HepG2 (cell line): ENCODE results near the gene ARHGEF4. TPM values are rescaled to one million over a fixed set of nuclear protein-coding genes. Genes with fewer than 3 reads are reported as not detected.

Experiments
- ATAC-seq: fragments of 200-7000 bp; cut with Tn5 transposase; 3 replicates; pipeline ENCODE4 v1.9.1; 2020; ENCODE audit warnings: mild to moderate bottlenecking, moderate library complexity
- BruUV-seq: library from RNA; stranded (reverse); fragments of 400-500 nt; replicated peaks from 2 replicates; lab custom pipeline; 2021; lab: Mats Ljungman, UMichigan
- CTCF ChIA-PET: fragments of 300-600 bp; formaldehyde crosslinking; extraction: SDS; loops from one replicate; lab custom pipeline; 2021; ENCODE audit warnings: low total read pairs, inconsistent platforms, low intra/inter-chr PET ratio; lab: Yijun Ruan, JAX
- POLR2A ChIA-PET: fragments of 350-600 bp; sonication (Branson Sonifier 250); formaldehyde crosslinking; loops from one replicate; lab custom pipeline; 2020; ENCODE audit warnings: antibody characterized with exemption, inconsistent platforms; lab: Yijun Ruan, JAX
- DNase-seq: peaks from one replicate; pipeline ENCODE4 v3.0.0-alpha.2; 2015; ENCODE audit warnings: low spot score
- FAIRE-seq: peaks from 3 replicates; lab custom pipeline; 2011; peaks lifted over from hg19 to GRCh38; lab: Jason Lieb, UNC
- H2AFZ ChIP-seq: one replicate; pipeline ENCODE4 v1.6.1; 2011; ENCODE audit warnings: low read length, inconsistent platforms
- H3K27ac ChIP-seq: fragments of 300-600 bp; 3 replicates; pipeline ENCODE4 v1.8.0; 2011; ENCODE audit warnings: mixed run types, mild to moderate bottlenecking, mixed read lengths, low read length, inconsistent platforms; ENCODE audit not compliant: insufficient read depth; ENCODE audit errors: extremely low read length
- H3K27me3 ChIP-seq, 2 experiments: fragments of 200-600 bp in 1 of 2; 2 replicates in 1 of 2; 3 replicates in 1 of 2; pipeline versions ENCODE4 v1.6.0 to v1.8.0; 2011; ENCODE audit warnings: low read length in 2 of 2, mild to moderate bottlenecking in 2 of 2, moderate library complexity in 2 of 2, inconsistent platforms in 1 of 2; ENCODE audit not compliant: insufficient read depth in 2 of 2, control insufficient read depth in 1 of 2
- H3K36me3 ChIP-seq, 2 experiments: fragments of 200-600 bp in 1 of 2; replicated peaks in 1 of 2; 2 replicates in 1 of 2; 3 replicates in 1 of 2; pipeline versions ENCODE4 v1.5.1 to v1.8.0; 2011; ENCODE audit warnings: low read length in 2 of 2, inconsistent platforms in 1 of 2; ENCODE audit not compliant: insufficient read depth in 2 of 2, control insufficient read depth in 1 of 2
- H3K4me1 ChIP-seq: 2 replicates; pipeline ENCODE4 v1.5.1; 2012; ENCODE audit warnings: low read length, inconsistent platforms; ENCODE audit not compliant: insufficient read depth
- H3K4me2 ChIP-seq: 2 replicates; pipeline ENCODE4 v1.6.0; 2011; ENCODE audit warnings: low read depth, low read length, inconsistent platforms
- H3K4me3 ChIP-seq, 3 experiments: fragments of 200-600 bp in 1 of 3; sonication (generic), shearing (Covaris generic) in 1 of 3; replicated peaks in 1 of 3; 2 replicates each; pipeline ENCODE4 v1.5.1; 2011 to 2016; ENCODE audit warnings: low read length in 3 of 3, inconsistent platforms in 2 of 3, low read depth in 2 of 3, mild to moderate bottlenecking in 2 of 3, control low read depth in 1 of 3, mixed read lengths in 1 of 3; ENCODE audit not compliant: insufficient read depth in 1 of 3
- H3K79me2 ChIP-seq: one replicate; pipeline ENCODE4 v1.6.1; 2011; ENCODE audit warnings: low read length, inconsistent platforms; ENCODE audit not compliant: insufficient read depth
- H3K9ac ChIP-seq: 2 replicates; pipeline ENCODE4 v1.6.0; 2011; ENCODE audit warnings: mild to moderate bottlenecking, low read depth, low read length, inconsistent platforms; ENCODE audit not compliant: insufficient read depth
- H3K9me3 ChIP-seq: 2 replicates; pipeline ENCODE4 v1.5.1; 2012; ENCODE audit warnings: mild to moderate bottlenecking, low read length
- H4K20me1 ChIP-seq: 2 replicates; pipeline ENCODE4 v1.6.0; 2011; ENCODE audit warnings: inconsistent platforms, mild to moderate bottlenecking, low read length, moderate library complexity; ENCODE audit not compliant: insufficient read depth
- HOXA3 ChIP-seq: sonication (generic); formaldehyde crosslinking; IDR thresholded peaks from 2 replicates; pipeline ENCODE4 v1.5.0; 2020; ENCODE audit warnings: missing genetic modification reagents
- JUND ChIP-seq: sonication (generic); formaldehyde crosslinking; IDR thresholded peaks from 2 replicates; pipeline ENCODE4 v1.8.0; 2022; ENCODE audit warnings: mild to moderate bottlenecking, missing genetic modification reagents
- MTA3 ChIP-seq: sonication (generic); formaldehyde crosslinking; IDR thresholded peaks from 2 replicates; pipeline ENCODE4 v1.4.0; 2020; ENCODE audit warnings: missing genetic modification reagents
- RARG ChIP-seq: sonication (generic); formaldehyde crosslinking; IDR thresholded peaks from 2 replicates; pipeline ENCODE4 v1.4.0; 2020; ENCODE audit warnings: low read depth, mild to moderate bottlenecking, missing genetic modification reagents
- RBAK ChIP-seq: sonication (generic); formaldehyde crosslinking; IDR thresholded peaks from 2 replicates; pipeline ENCODE4 v1.5.1; 2020; ENCODE audit warnings: mild to moderate bottlenecking, missing genetic modification reagents
- SAFB2 ChIP-seq: sonication (generic); formaldehyde crosslinking; IDR thresholded peaks from 2 replicates; pipeline ENCODE4 v1.5.1; 2020; ENCODE audit warnings: missing genetic modification reagents, low read depth, mild to moderate bottlenecking, borderline replicate concordance
- ZFY ChIP-seq: sonication (generic); formaldehyde crosslinking; IDR thresholded peaks from 2 replicates; pipeline ENCODE4 v1.4.0; 2020; ENCODE audit warnings: missing genetic modification reagents
- ZNF263 ChIP-seq: sonication (generic); formaldehyde crosslinking; IDR thresholded peaks from 2 replicates; pipeline ENCODE4 v1.4.0; 2020; ENCODE audit warnings: missing genetic modification reagents
- ZNF33A ChIP-seq: sonication (generic); formaldehyde crosslinking; IDR thresholded peaks from 2 replicates; pipeline ENCODE4 v1.5.1; 2020; ENCODE audit warnings: missing genetic modification reagents, mild to moderate bottlenecking, moderate library complexity, borderline replicate concordance
- ZNF34 ChIP-seq: sonication (generic); formaldehyde crosslinking; IDR thresholded peaks from 2 replicates; pipeline ENCODE4 v1.4.0; 2020; ENCODE audit warnings: mild to moderate bottlenecking, missing genetic modification reagents, borderline replicate concordance
- ZNF660 ChIP-seq: sonication (generic); formaldehyde crosslinking; IDR thresholded peaks from 2 replicates; pipeline ENCODE4 v1.5.1; 2020; ENCODE audit warnings: mild to moderate bottlenecking, low read depth, missing genetic modification reagents, borderline replicate concordance
- ZNF670 ChIP-seq: sonication (generic); formaldehyde crosslinking; IDR thresholded peaks from 2 replicates; pipeline ENCODE4 v1.8.0; 2022; ENCODE audit warnings: mild to moderate bottlenecking, missing genetic modification reagents, borderline replicate concordance
- WGBS: methylation state at CpG from one replicate; pipeline ENCODE4 v1.1.6; 2017; ENCODE audit warnings: low lambda C conversion rate; 5-methylcytosine and 5-hydroxymethylcytosine counted together
- in situ Hi-C: cut with HindIII; loops from 2 replicates; pipeline ENCODE4 v1.10.0; 2017; ENCODE audit warnings: low pct_unique_long_range_greater_than_20kb; ENCODE audit not compliant: extremely low pct_ligation_motif_present
- intact Hi-C: fragments of 100-400 bp; cut with micrococcal nuclease; formaldehyde crosslinking; loops from one replicate; pipeline ENCODE4 v1.10.0; 2022; ENCODE audit not compliant: unreplicated experiment
- polyA plus RNA-seq, 8 experiments: library from polyadenylated mRNA; depleted of rRNA in 3 of 8; stranded (reverse) in 7 of 8; unstranded in 1 of 8; fragments of >200 nt; fragmentation: Illumina TruSeq in 4 of 8; extraction: Trizol in 4 of 8; gene quantifications; 2 replicates each; pipeline versions ENCODE4 v1.2.1 to v1.2.3, GENCODE V29; 2011 to 2016; ENCODE audit warnings: low read depth in 4 of 8, missing spikeins in 1 of 8, mixed read lengths in 1 of 8; ENCODE audit not compliant: insufficient read depth in 1 of 8
- total RNA-seq, 5 experiments: library from RNA; depleted of rRNA; stranded (reverse); fragments of >200 nt; fragmentation: Illumina TruSeq; extraction: Trizol; gene quantifications; 2 replicates each; pipeline ENCODE4 v1.2.3, GENCODE V29; 2016; ENCODE audit warnings: low read depth in 1 of 5
- TF ChIP-seq, protein P1 (sequence below): sonication (generic); formaldehyde crosslinking; IDR thresholded peaks from 2 replicates; pipeline ENCODE4 v1.9.0; 2021; ENCODE audit warnings: missing genetic modification reagents, mild to moderate bottlenecking, borderline replicate concordance
- TF ChIP-seq, protein P2 (sequence below): sonication (generic); formaldehyde crosslinking; IDR thresholded peaks from 2 replicates; pipeline ENCODE4 v1.4.0; 2020; ENCODE audit warnings: missing genetic modification reagents, borderline replicate concordance
- TF ChIP-seq, protein P3 (sequence below), 2 experiments: fragments of 450-650 bp in 1 of 2; sonication (generic) in 1 of 2; formaldehyde crosslinking; IDR thresholded peaks; 2 replicates each; pipeline versions ENCODE4 v1.5.0 to v1.8.0; 2020 to 2022; ENCODE audit warnings: mild to moderate bottlenecking in 1 of 2, missing genetic modification reagents in 1 of 2
- TF ChIP-seq, protein P4 (sequence below): sonication (generic); formaldehyde crosslinking; conservative IDR thresholded peaks from 2 replicates; pipeline ENCODE4 v1.8.1; 2023; ENCODE audit warnings: missing genetic modification reagents

ARHGEF4 gene
- total and polyA plus RNA-seq, 2 of the 13 experiments (the other 11 are each of a cell fraction or from before 2014, with no cell fraction given): 0.11 to 0.13 TPM

DNA sequence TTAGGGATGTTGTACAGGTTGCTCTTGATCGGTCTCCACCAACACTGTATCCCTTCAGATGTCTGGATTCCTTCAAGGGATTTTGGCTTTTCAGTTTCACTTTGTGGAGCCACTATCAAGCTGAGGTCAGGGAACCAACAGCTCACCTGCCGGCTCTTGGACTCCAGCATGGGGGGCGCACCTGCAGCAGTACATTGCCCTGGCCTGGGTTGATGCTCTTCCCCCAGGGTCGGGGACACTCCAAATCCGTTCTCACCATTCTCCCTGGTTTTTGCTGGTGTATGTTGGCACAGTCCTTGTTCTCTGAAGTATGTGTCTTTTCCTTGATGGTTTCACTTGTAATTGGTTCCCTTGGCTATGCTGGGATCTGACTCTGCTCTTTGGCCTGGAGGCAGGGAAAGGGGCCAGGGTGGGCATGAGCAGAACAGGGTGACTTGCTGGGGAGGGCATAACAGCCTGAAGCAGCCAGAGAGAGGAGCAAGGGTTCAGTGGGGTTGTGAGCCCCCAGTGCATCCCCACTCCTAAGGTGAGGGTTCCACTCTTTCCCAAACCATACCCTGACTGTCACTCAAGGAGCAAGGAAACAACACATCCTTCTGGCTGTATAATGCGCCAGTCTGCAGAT is 5.1 kb downstream of the ARHGEF4 start:
- no peak overlapping the region for H3K4me2 ChIP-seq
- FAIRE-seq (no peak), DNase-seq (no peak), ATAC-seq (no peak)
- POLR2A ChIA-PET: no interaction called here
- no peak overlapping the region for H3K4me3 ChIP-seq
- WGBS: 21% methylated on average over 6 of the region's 6 CpGs
- intact Hi-C loops (no loop called here), in situ Hi-C loops (no loop called here)
- H3K9ac ChIP-seq: no peak overlapping the region
- no TSS peak for BruUV-seq
- H3K4me1 ChIP-seq: no peaks in the 10 kb centered on the region
- H3K79me2 ChIP-seq: no peaks in the 10 kb centered on the region
- no peak overlapping the region for H3K27ac ChIP-seq
- H2AFZ ChIP-seq: no peak overlapping the region
- H4K20me1 ChIP-seq: no peaks in the 10 kb centered on the region
- H3K9me3 ChIP-seq: no peaks in the 10 kb centered on the region
- peaks cover 9 to 68% of the 10 kb centered on the region in 2 experiments for H3K27me3 ChIP-seq
- H3K36me3 ChIP-seq: no peaks in the 10 kb centered on the region
- CTCF ChIA-PET: no interaction called here
- TF ChIP-seq, protein P1, sequence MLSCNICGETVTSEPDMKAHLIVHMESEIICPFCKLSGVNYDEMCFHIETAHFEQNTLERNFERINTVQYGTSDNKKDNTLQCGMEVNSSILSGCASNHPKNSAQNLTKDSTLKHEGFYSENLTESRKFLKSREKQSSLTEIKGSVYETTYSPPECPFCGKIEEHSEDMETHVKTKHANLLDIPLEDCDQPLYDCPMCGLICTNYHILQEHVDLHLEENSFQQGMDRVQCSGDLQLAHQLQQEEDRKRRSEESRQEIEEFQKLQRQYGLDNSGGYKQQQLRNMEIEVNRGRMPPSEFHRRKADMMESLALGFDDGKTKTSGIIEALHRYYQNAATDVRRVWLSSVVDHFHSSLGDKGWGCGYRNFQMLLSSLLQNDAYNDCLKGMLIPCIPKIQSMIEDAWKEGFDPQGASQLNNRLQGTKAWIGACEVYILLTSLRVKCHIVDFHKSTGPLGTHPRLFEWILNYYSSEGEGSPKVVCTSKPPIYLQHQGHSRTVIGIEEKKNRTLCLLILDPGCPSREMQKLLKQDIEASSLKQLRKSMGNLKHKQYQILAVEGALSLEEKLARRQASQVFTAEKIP (CRISPR knock-in tag): no peak
- TF ChIP-seq RBAK (CRISPR knock-in tag) (no peak), ZNF660 (CRISPR knock-in tag) (no peak), ZFY (CRISPR knock-in tag) (no peak), ZNF263 (CRISPR knock-in tag) (no peak), JUND (CRISPR knock-in tag) (no peak), ZNF670 (CRISPR knock-in tag) (no peak), SAFB2 (CRISPR knock-in tag) (no peak), ZNF34 (no peak), ZNF33A (CRISPR knock-in tag) (no peak), MTA3 (CRISPR knock-in tag) (no peak), HOXA3 (CRISPR knock-in tag) (no peak), RARG (CRISPR knock-in tag) (no peak)
- TF ChIP-seq, protein P2, sequence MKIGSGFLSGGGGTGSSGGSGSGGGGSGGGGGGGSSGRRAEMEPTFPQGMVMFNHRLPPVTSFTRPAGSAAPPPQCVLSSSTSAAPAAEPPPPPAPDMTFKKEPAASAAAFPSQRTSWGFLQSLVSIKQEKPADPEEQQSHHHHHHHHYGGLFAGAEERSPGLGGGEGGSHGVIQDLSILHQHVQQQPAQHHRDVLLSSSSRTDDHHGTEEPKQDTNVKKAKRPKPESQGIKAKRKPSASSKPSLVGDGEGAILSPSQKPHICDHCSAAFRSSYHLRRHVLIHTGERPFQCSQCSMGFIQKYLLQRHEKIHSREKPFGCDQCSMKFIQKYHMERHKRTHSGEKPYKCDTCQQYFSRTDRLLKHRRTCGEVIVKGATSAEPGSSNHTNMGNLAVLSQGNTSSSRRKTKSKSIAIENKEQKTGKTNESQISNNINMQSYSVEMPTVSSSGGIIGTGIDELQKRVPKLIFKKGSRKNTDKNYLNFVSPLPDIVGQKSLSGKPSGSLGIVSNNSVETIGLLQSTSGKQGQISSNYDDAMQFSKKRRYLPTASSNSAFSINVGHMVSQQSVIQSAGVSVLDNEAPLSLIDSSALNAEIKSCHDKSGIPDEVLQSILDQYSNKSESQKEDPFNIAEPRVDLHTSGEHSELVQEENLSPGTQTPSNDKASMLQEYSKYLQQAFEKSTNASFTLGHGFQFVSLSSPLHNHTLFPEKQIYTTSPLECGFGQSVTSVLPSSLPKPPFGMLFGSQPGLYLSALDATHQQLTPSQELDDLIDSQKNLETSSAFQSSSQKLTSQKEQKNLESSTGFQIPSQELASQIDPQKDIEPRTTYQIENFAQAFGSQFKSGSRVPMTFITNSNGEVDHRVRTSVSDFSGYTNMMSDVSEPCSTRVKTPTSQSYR (CRISPR knock-in tag): no peak
- TF ChIP-seq, protein P3, sequence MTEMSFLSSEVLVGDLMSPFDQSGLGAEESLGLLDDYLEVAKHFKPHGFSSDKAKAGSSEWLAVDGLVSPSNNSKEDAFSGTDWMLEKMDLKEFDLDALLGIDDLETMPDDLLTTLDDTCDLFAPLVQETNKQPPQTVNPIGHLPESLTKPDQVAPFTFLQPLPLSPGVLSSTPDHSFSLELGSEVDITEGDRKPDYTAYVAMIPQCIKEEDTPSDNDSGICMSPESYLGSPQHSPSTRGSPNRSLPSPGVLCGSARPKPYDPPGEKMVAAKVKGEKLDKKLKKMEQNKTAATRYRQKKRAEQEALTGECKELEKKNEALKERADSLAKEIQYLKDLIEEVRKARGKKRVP (CRISPR knock-in tag; IDR thresholded peaks at IDR 0.05): no peak
- TF ChIP-seq, protein P4, sequence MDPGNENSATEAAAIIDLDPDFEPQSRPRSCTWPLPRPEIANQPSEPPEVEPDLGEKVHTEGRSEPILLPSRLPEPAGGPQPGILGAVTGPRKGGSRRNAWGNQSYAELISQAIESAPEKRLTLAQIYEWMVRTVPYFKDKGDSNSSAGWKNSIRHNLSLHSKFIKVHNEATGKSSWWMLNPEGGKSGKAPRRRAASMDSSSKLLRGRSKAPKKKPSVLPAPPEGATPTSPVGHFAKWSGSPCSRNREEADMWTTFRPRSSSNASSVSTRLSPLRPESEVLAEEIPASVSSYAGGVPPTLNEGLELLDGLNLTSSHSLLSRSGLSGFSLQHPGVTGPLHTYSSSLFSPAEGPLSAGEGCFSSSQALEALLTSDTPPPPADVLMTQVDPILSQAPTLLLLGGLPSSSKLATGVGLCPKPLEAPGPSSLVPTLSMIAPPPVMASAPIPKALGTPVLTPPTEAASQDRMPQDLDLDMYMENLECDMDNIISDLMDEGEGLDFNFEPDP (CRISPR knock-in tag): no peak
